ENCODE data around the gene MIAT. TPM values are rescaled to one million over a fixed set of nuclear protein-coding genes. Genes with fewer than 3 reads are reported as not detected.
A peak's percentile ranks its signal among the peaks of the same experiment; 100 is the strongest.

The MIAT gene
- total RNA-seq, 1 donor, result 0.72 TPM

DNA sequence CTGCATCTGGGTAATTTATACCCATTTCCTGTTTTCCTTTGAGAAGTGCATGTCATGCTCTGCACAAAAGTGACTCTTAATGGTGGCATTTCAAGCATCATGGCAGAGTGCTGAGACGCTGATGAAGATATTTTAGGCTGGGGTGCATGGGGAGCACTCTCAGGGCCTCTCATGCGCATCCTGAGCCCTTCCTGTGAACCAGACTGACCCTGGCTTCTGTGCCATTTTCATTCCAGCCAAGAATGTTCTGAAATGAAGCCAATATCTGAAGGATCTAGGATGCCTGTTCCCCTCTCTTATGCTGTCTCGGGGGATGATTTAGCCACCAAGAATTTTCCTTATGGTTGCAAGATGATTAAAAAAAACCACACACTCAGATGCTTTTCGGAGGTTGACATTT is 61.5 kb downstream of the MIAT start:
- TF ChIP-seq, protein P1, sequence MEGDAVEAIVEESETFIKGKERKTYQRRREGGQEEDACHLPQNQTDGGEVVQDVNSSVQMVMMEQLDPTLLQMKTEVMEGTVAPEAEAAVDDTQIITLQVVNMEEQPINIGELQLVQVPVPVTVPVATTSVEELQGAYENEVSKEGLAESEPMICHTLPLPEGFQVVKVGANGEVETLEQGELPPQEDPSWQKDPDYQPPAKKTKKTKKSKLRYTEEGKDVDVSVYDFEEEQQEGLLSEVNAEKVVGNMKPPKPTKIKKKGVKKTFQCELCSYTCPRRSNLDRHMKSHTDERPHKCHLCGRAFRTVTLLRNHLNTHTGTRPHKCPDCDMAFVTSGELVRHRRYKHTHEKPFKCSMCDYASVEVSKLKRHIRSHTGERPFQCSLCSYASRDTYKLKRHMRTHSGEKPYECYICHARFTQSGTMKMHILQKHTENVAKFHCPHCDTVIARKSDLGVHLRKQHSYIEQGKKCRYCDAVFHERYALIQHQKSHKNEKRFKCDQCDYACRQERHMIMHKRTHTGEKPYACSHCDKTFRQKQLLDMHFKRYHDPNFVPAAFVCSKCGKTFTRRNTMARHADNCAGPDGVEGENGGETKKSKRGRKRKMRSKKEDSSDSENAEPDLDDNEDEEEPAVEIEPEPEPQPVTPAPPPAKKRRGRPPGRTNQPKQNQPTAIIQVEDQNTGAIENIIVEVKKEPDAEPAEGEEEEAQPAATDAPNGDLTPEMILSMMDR (IDR thresholded peaks at IDR 0.05; ENCODE audit: insufficient read depth, low read length), result no peak

DNA sequence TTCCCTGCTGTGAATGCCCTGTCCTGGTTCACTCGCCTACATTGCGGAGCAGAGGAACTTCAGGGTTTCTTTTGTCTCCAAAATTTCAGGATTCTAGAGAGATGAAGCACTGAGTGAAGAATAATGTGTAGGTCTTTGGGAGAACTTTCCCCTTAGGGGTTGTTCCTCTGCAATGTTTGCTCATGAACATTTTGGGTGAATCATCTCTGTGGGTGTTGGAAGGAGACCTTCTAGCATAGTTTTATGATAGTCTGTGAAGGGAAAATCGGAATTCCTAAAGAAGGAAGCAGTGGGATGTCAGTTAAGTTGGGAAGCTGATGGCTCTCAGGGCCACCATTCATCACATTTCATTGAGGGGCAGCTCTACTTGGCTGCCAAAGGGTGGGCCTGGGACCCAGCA is 64.8 kb downstream of the MIAT start:
- TF ChIP-seq, protein P1 (IDR thresholded peaks at IDR 0.05; ENCODE audit: insufficient read depth, low read length), result no peak
- H3K4me3 ChIP-seq (ENCODE audit: low read depth, low read length), result no peak overlapping the region
- DNase-seq (ENCODE audit: low read depth), result peak; percentile 46

More for the DNA sequence above, 61.5 kb downstream of the MIAT start:
- peak; percentile 92 for DNase-seq (ENCODE audit: low read depth)
- H3K4me3 ChIP-seq (ENCODE audit: low read depth, low read length), result no peak overlapping the region

- H3K4me3 ChIP-seq (ENCODE audit: low read depth, low read length), result no peak overlapping the region
- DNase-seq (ENCODE audit: low read depth), result no peak
- TF ChIP-seq, protein P1 (IDR thresholded peaks at IDR 0.05; ENCODE audit: insufficient read depth, low read length), result no peak
Measured at GRCh38 chr22:26724414-26724813, 67.0 kb downstream of the MIAT start.

- no peak for DNase-seq (ENCODE audit: low read depth)
- no peak overlapping the region for H3K4me3 ChIP-seq (ENCODE audit: low read depth, low read length)
- TF ChIP-seq, protein P1 (IDR thresholded peaks at IDR 0.05; ENCODE audit: insufficient read depth, low read length), result no peak
Measured at GRCh38 chr22:26725012-26725676, 67.8 kb downstream of the MIAT start.

Small RNAs within 50 kb of the gene (small RNA-seq; reads per million reads assigned to genes)
- gene RF01874, result not detected

Other genes starting within 250 kb of the MIAT start
- 2.9 and 4.2 TPM in 2 replicates for gene ASPHD2, start 228.3 kb upstream of the MIAT start, total RNA-seq (ENCODE audit: low replicate concordance)
- 38.5 and 72.4 TPM in 2 replicates for gene HPS4, start 173.8 kb upstream of the MIAT start, total RNA-seq (ENCODE audit: low replicate concordance)
- gene SRRD, start 173.7 kb upstream of the MIAT start, total RNA-seq (ENCODE audit: low replicate concordance), result 15.7 and 27.1 TPM in 2 replicates
- gene TFIP11, start 145.1 kb upstream of the MIAT start, total RNA-seq (ENCODE audit: low replicate concordance), result 25.4 and 45.7 TPM in 2 replicates
- 15.5 and 48.1 TPM in 2 replicates for gene TPST2, start 67.5 kb upstream of the MIAT start, total RNA-seq (ENCODE audit: low replicate concordance)
- gene CRYBB1, start 39.6 kb upstream of the MIAT start, total RNA-seq (ENCODE audit: low replicate concordance), result not detected in 2 replicates
- gene CRYBA4, start 35.6 kb upstream of the MIAT start, total RNA-seq (ENCODE audit: low replicate concordance), result not detected in 2 replicates